Measurements from ENCODE around the gene AK9. TPM values are rescaled to one million over a fixed set of nuclear protein-coding genes. Genes with fewer than 3 reads are reported as not detected.

Gene AK9
- total and polyA plus RNA-seq, 2 of the 8 experiments (the other 6 are each of a cell fraction or from before 2014, with no cell fraction given), result 1.8 to 2.2 TPM

- H3K79me2 ChIP-seq (ENCODE audit: control insufficient read depth in 1 of 2, insufficient read depth in 2 of 2, low read length in 2 of 2), result peaks cover 0 to 19% of the 10 kb centered on the region in 2 experiments; a peak in 2 of 4 replicates
- 93% methylated on average over 7 of the region's 7 CpGs; no CpG with 5 or more reads in 1 of the 2 experiments for WGBS, 2 experiments (ENCODE audit: extremely low coverage in 1 of 2, insufficient coverage in 1 of 2, insufficient read length in 1 of 2, insufficient replicate concordance in 2 of 2, low coverage in 1 of 2, low lambda C conversion rate in 2 of 2, missing lambda C conversion rate in 1 of 2)
- no peak overlapping the region for H3K23ac ChIP-seq (ENCODE audit: insufficient read length)
- ChIA-PET CTCF (ENCODE audit: partially characterized antibody) (no interaction called here), POLR2A (ENCODE audit: partially characterized antibody) (interaction anchor here (0.5 to 3.1 kb wide), 4 partner anchors 10 to 353 kb away, joined by 3 to 10 read pairs (median 4); partner anchors contain the start of genes PPIL6 and SMPD2)
- H3K4ac ChIP-seq (replicated peaks; ENCODE audit: insufficient read length, low read depth, low read length), result no peak overlapping the region
- H3K23me2 ChIP-seq (ENCODE audit: low read depth, low read length), result no peaks in the 10 kb centered on the region
- DNase-seq (ENCODE audit: low read depth in 1 of 2, low spot score in 2 of 2) (no peak), FAIRE-seq (no peak)
- H3K4me1 ChIP-seq (replicated peaks in 1 of 4; ENCODE audit: control insufficient read depth in 3 of 4, insufficient read depth in 4 of 4, low read length in 3 of 4), result no peaks in the 10 kb centered on the region
- H3K79me1 ChIP-seq (ENCODE audit: low read depth, low read length), result peaks cover 7% of the 10 kb centered on the region; the same call in 1 of the 2 replicates
- H3K9me3 ChIP-seq (ENCODE audit: insufficient read depth in 2 of 2, low read depth in 1 of 2, low read length in 1 of 2), result peaks cover 0 to 5% of the 10 kb centered on the region in 2 experiments; a peak in 1 of 4 replicates
- peaks cover 19 to 98% (median 55%) of the 10 kb centered on the region in 4 experiments for H3K36me3 ChIP-seq (ENCODE audit: control insufficient read depth in 2 of 4, insufficient read depth in 4 of 4, low read length in 3 of 4)
- H2BK12ac ChIP-seq (ENCODE audit: low read depth, low read length), result no peak overlapping the region
- H4K5ac ChIP-seq (ENCODE audit: insufficient read length, low read depth, low read length), result no peak overlapping the region
- H2BK5ac ChIP-seq (ENCODE audit: low read depth, low read length), result no peak overlapping the region
- no peak overlapping the region for H4K8ac ChIP-seq (ENCODE audit: extremely low read depth, insufficient read depth, low read length)
- no peak overlapping the region for H3K14ac ChIP-seq (ENCODE audit: insufficient read length)
- H2BK120ac ChIP-seq (replicated peaks; ENCODE audit: low read depth, low read length), result no peak overlapping the region
- H2AFZ ChIP-seq (ENCODE audit: low read length), result no peak overlapping the region
- H3K27ac ChIP-seq (ENCODE audit: low read depth, low read length), result no peak overlapping the region
- H2BK15ac ChIP-seq (ENCODE audit: low read length), result no peak overlapping the region
- H3K56ac ChIP-seq (replicated peaks; ENCODE audit: insufficient read length, low read depth, low read length), result no peak overlapping the region
- H3K27me3 ChIP-seq (replicated peaks in 1 of 4; ENCODE audit: control insufficient read depth in 3 of 4, extremely low read depth in 1 of 4, insufficient read depth in 3 of 4, low read length in 3 of 4), result no peaks in the 10 kb centered on the region
- peaks cover 1 to 11% of the 10 kb centered on the region in 2 experiments for H4K20me1 ChIP-seq (replicated peaks in 1 of 2; ENCODE audit: control insufficient read depth in 1 of 2, insufficient read depth in 2 of 2, low read length in 2 of 2)
- H2AK5ac ChIP-seq (ENCODE audit: low read depth, low read length), result no peak overlapping the region
- no peak overlapping the region for H4K91ac ChIP-seq (replicated peaks; ENCODE audit: insufficient read length, low read length)
- no peak overlapping the region for H3K18ac ChIP-seq (ENCODE audit: extremely low read depth, low read length)
- no peak overlapping the region for H3K9ac ChIP-seq (replicated peaks in 1 of 4; ENCODE audit: extremely low read depth in 1 of 4, low read depth in 3 of 4, low read length in 3 of 4)
- no peak overlapping the region for H3K4me3 ChIP-seq (ENCODE audit: extremely low read depth in 1 of 4, insufficient read depth in 2 of 4, low read depth in 3 of 4, low read length in 4 of 4)
- H2BK20ac ChIP-seq (ENCODE audit: low read length), result no peak overlapping the region
- no peak overlapping the region for H3K4me2 ChIP-seq (ENCODE audit: insufficient read depth in 1 of 2, low read depth in 2 of 2, low read length in 2 of 2)
- TF ChIP-seq SIRT6 (IDR thresholded peaks at IDR 0.05; ENCODE audit: low read length), result no peak
- no peak for TF ChIP-seq KDM4A (IDR thresholded peaks at IDR 0.05; ENCODE audit: low read depth, low read length, severe bottlenecking)
- TF ChIP-seq MAX (IDR thresholded peaks at IDR 0.05), result no peak
- no peak for TF ChIP-seq SP4 (IDR thresholded peaks at IDR 0.05; ENCODE audit: low read length)
- no peak for TF ChIP-seq FOSL1 (IDR thresholded peaks at IDR 0.05; ENCODE audit: insufficient read depth, low read depth, low read length)
- TF ChIP-seq RBBP5 (IDR thresholded peaks at IDR 0.05; ENCODE audit: borderline replicate concordance, low read depth, low read length), result no peak
- no peak for TF ChIP-seq SUZ12 (IDR thresholded peaks at IDR 0.05; ENCODE audit: low read length)
- TF ChIP-seq EGR1 (IDR thresholded peaks at IDR 0.05; ENCODE audit: borderline replicate concordance, low read depth, low read length), result no peak
- no peak for TF ChIP-seq HDAC6 (IDR thresholded peaks at IDR 0.05; ENCODE audit: low read depth, low read length)
- TF ChIP-seq TEAD4 (IDR thresholded peaks at IDR 0.05; ENCODE audit: low read depth, low read length), result no peak
- no peak for TF ChIP-seq PHF8 (conservative IDR thresholded peaks at IDR 0.05; ENCODE audit: low read depth, low read length)
- TF ChIP-seq KDM5A (IDR thresholded peaks at IDR 0.05; ENCODE audit: low read length), result no peak
- no peak for TF ChIP-seq RXRA (IDR thresholded peaks at IDR 0.05; ENCODE audit: insufficient read depth, low read depth, low read length)
Observed at GRCh38 chr6:109466212-109466923, 224.6 kb downstream of the AK9 start.
